ENCODE results near the gene PGBD5. TPM values are rescaled to one million over a fixed set of nuclear protein-coding genes. Genes with fewer than 3 reads are reported as not detected.

Gene PGBD5
- total and polyA plus RNA-seq, 3 donors from 2014 or later, result 14.3 to 28.1 (median 16.0) TPM

GRCh38 chr1:230463760-230464159 is 37.6 kb upstream of the PGBD5 start:
- intact Hi-C loops (cut with DNase I; ENCODE audit: low total_unique reads), result no loop called here
- Histone ChIP-seq H3K4me1 (no peaks in the 10 kb centered on the region), H3K9me3 (no peaks in the 10 kb centered on the region), H3K36me3 (ENCODE audit: low read depth, missing control alignments) (no peaks in the 10 kb centered on the region), H3K27ac (no peak overlapping the region), H3K27me3 (no peaks in the 10 kb centered on the region), H3K4me3 (no peak overlapping the region)
- WGBS, 2 donors, result 39 to 54% methylated on average over 5 of the region's 5 CpGs
- no peak for TF ChIP-seq POLR2A (IDR thresholded peaks at IDR 0.05)
- TF ChIP-seq CTCF (IDR thresholded peaks at IDR 0.05), result no peak
- peak; percentile 15 for DNase-seq

- intact Hi-C loops (cut with DNase I; ENCODE audit: low total_unique reads), result no loop called here
- WGBS, 2 donors, result 73 to 91% methylated on average over 2 of the region's 2 CpGs
Measured at GRCh38 chr1:230463326-230463725, 37.2 kb upstream of the PGBD5 start.

GRCh38 chr1:230459465-230459864 is 33.3 kb upstream of the PGBD5 start:
- no peak overlapping the region for H3K27ac ChIP-seq
- H3K4me3 ChIP-seq, result no peak overlapping the region
- intact Hi-C loops (cut with DNase I; ENCODE audit: low total_unique reads), result no loop called here
- 71 to 73% methylated on average over 5 of the region's 5 CpGs for WGBS, 2 donors
- no peaks in the 10 kb centered on the region for H3K4me1 ChIP-seq
- no peaks in the 10 kb centered on the region for H3K36me3 ChIP-seq (ENCODE audit: low read depth, missing control alignments)
- DNase-seq, result no peak
- H3K27me3 ChIP-seq, result no peaks in the 10 kb centered on the region
- H3K9me3 ChIP-seq, result no peaks in the 10 kb centered on the region
- no peak for TF ChIP-seq CTCF (IDR thresholded peaks at IDR 0.05)
- no peak for TF ChIP-seq POLR2A (IDR thresholded peaks at IDR 0.05)

More at GRCh38 chr1:230463326-230463725, 37.2 kb upstream of the PGBD5 start:
- TF ChIP-seq CTCF (IDR thresholded peaks at IDR 0.05) (no peak), POLR2A (IDR thresholded peaks at IDR 0.05) (no peak)
- DNase-seq, result no peak
- H3K36me3 ChIP-seq (ENCODE audit: low read depth, missing control alignments), result no peaks in the 10 kb centered on the region
- no peak overlapping the region for H3K4me3 ChIP-seq
- H3K27ac ChIP-seq, result no peak overlapping the region
- H3K27me3 ChIP-seq, result no peaks in the 10 kb centered on the region
- H3K9me3 ChIP-seq, result no peaks in the 10 kb centered on the region
- no peaks in the 10 kb centered on the region for H3K4me1 ChIP-seq

GRCh38 chr1:230458509-230458908 is 32.4 kb upstream of the PGBD5 start:
- Histone ChIP-seq H3K4me1 (no peaks in the 10 kb centered on the region), H3K27ac (no peak overlapping the region), H3K4me3 (no peak overlapping the region), H3K27me3 (no peaks in the 10 kb centered on the region), H3K36me3 (ENCODE audit: low read depth, missing control alignments) (no peaks in the 10 kb centered on the region), H3K9me3 (no peaks in the 10 kb centered on the region)
- 48 to 58% methylated on average over 1 of the region's 1 CpG for WGBS, 2 donors
- DNase-seq, result no peak
- intact Hi-C loops (cut with DNase I; ENCODE audit: low total_unique reads), result no loop called here
- no peak for TF ChIP-seq CTCF (IDR thresholded peaks at IDR 0.05)

- no peak for DNase-seq
- no peaks in the 10 kb centered on the region for H3K9me3 ChIP-seq
- H3K27ac ChIP-seq, result no peak overlapping the region
- H3K4me3 ChIP-seq, result no peak overlapping the region
- H3K36me3 ChIP-seq (ENCODE audit: low read depth, missing control alignments), result no peaks in the 10 kb centered on the region
- 80 to 84% methylated on average over 9 of the region's 9 CpGs for WGBS, 2 donors
- H3K27me3 ChIP-seq, result no peaks in the 10 kb centered on the region
- no peak for TF ChIP-seq POLR2A (IDR thresholded peaks at IDR 0.05)
- TF ChIP-seq CTCF (IDR thresholded peaks at IDR 0.05), result no peak
- intact Hi-C loops (cut with DNase I; ENCODE audit: low total_unique reads), result no loop called here
- H3K4me1 ChIP-seq, result no peaks in the 10 kb centered on the region
Measured at GRCh38 chr1:230456478-230456877, 30.3 kb upstream of the PGBD5 start.
